HG03280 (cell line): ENCODE results near the gene PAX3.

Experiments
- ATAC-seq: cut with Tn5 transposase; IDR thresholded peaks from one replicate; pipeline ENCODE4 v1.9.1; 2021; ENCODE audit warnings: mild to moderate bottlenecking, moderate library complexity; ENCODE audit not compliant: unreplicated experiment

PAX3 gene

DNA sequence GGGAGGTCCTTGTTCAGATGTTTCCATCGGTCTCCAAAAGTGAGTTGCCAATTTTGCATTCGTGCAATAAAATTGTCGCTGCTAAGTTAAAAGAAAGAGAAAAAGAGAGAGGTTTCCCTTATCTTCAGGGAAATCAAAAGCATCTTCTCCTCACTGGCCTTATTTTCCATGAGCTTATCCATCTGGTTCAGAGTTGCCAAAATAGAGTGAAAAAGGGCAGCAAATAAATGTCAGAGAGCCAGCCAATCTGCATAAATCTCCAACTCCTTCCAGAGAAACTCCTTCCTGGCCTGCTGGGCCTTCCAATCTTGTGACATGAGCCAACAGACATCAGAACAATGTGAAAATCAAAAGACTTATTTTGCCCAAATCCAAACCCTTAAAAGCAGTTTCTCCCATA, 28.4 kb downstream of the PAX3 start:
- no peak for ATAC-seq

DNA sequence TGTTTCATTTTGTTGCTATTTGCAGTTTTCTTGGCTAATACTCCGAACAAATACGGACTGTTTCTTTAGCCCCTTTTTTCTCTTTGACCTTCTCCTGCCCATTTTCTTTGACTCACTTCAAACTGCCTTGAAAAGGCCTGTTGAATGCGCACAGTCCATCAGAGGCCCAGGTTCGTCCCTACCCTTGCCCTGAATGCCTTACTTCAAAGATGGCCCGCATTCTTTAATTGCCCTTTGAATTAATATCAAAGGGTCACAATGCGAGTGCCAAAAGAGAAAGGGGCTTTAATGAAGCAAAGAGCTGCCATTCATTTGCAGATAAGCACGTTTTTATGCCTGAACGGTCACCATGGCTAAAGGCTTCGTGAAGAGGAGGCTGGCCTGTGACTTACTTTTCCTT, 29.7 kb downstream of the PAX3 start:
- no peak for ATAC-seq

DNA sequence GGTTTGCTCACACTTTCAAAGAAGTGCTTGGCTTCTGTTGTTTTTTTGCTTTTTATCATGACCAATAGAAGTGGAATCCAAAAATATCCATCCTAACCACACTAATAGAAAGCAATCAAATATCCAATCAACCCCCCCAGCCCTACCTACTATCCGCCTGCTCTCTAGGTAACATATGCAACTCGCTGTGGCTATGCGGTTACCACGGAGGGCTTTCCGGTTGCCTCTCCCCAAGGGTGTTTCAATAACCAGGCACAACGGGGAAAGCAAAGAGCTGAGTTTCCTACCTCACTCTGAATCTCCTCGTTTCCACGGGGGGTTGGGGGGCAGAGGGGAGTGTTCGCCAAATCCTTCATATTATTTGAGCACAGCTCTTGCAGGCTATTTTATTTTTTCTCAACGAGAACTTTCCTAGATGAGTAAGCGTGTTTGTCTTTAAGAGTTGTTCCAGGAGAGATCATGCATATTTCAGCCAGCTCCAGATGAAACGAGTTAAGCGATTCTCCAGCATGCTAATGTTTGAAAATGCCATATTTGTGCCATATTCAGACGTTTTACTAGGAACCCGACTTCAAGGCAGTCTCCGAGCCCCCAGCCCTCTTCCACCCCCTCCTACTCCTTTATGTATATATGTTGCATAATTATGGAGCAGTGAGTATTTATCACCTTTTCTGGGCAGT, 30.3 kb downstream of the PAX3 start:
- no peak for ATAC-seq

DNA sequence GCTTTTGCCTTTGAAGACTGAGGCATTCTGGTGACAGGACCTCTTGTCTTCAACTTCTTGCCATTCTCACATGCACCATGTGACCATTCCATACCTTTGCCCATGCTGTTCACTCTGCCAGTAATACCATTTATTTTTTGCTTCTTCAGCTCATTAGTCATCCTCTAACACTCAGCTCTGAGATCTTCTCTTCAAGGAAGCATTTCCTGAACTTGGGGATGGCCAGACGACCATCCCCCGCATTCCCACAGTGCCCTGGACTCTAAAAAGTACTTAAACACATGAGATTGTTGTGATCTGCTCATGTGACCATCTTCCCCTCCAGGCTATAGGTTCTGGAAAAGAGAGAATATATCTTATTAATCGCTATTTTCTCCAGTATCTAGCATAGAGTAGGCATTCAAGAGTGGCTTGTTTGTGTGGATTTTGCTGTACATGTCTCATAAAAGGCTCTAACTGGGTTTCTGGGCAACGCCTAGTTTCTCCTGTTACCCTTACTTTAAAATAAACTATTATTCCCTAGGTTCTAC, 33.9 kb downstream of the PAX3 start:
- no peak for ATAC-seq

DNA sequence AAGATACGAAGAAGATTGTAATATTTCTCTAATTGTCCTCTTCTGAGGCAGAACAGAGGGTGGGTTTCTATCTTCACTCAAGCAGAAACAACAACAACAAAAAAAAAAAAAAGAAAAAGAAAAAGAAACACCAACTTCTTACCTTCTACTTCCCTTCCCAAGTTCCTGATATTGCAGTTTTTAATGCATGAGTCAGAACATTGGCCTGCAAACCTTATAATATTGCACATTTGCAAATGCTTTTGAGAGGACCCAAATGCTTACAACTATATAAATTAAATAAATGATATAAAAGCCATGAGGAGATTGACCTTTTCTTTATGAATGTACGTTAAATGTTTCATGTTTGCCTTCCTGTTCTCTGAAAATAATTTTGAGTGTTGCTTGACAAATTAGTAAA, 37.3 kb downstream of the PAX3 start:
- ATAC-seq, result no peak

DNA sequence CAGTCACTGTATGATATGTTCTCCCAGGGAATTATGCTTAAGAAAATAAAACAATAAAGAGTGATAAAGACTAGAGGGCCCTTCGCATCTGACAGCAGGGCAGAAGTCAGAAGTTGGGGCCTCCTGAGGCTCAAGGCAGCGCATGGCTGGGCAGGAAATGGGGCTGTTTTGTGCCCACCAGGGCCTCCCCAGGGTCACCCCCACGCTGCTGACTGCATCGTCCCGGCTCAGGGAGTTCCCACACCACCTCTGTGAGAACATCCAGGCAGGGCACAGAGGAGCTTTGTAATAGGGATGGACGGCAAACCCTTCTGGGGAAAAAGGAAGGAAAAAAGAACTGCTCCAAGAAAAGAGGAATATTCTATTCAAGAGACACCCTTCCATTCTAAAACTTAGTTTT, 41.2 kb downstream of the PAX3 start:
- no peak for ATAC-seq

DNA sequence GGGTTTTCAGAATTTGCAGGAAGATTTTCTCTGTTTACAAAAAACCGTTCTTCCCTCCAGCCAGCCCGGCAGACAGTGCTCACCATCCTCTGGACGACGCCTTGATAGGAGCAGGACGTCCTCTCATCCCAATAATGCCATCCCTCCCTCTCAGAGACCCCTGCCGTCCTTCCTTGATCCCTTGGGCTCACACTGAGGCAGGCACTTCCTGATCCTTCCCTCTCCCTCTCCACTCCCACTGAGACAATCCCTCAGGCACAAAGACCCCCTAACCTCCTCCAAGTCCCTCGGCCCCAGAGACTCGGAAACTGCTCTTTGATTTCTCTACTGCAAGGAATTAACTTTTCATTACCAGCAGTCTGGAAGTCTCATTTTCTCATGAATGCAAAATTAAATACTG, 42.5 kb downstream of the PAX3 start:
- ATAC-seq, result no peak

DNA sequence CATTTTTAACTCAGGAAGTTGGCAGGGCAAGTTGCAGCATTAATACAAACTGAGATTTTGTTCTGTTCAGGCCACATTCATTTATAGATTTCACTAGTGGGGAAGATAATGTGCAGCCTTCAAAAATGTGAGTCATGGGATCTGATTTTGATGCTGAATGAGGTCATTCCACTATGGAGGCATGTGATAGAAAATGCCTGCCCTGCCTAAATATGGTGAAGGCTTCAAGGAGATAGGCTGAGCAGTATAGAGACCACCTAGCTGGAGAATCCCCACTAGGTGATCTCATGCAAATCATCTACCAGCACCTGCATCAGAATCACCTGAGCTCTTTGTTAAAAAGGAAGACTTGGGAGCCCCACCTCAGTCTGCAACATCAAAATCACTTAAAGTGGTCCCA, 43.7 kb downstream of the PAX3 start:
- ATAC-seq, result no peak

DNA sequence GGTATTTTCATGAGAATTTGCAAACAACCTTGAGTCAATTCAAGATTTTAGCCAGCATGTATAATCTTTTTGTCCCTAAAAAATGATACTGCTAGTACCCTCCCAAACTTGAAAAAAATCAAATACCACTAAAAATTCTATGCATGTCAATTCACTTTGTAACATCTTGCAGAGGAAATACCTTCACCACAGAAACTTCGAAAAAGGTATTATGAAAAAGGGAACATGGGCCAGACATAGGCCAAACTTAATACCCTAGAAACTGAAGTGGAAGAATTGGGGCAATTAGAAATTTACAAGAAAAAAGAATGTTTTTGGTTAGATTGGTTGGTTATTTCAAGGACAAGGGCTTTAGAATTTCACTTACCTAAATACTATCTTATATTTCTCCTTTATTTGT, 48.5 kb downstream of the PAX3 start:
- no peak for ATAC-seq

DNA sequence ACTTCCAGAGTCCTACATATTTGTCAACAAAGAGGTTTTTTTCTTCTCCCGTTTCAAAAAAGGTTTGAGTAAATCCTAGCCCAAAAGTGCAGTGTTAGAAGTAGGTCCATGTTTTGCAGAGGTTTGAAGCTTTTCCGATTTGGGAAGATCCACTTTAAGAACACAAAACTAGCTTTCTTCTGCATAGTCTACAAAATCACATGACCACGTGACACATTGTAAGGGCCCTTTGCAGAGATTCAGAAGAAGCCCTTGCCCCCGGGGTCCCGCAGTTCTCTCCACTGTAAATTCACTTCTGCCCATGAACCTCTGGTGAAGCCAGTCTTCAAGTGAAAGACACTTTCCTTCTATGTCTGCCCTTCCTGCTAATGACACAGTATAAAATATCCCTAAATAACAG, 49.4 kb downstream of the PAX3 start:
- no peak for ATAC-seq

DNA sequence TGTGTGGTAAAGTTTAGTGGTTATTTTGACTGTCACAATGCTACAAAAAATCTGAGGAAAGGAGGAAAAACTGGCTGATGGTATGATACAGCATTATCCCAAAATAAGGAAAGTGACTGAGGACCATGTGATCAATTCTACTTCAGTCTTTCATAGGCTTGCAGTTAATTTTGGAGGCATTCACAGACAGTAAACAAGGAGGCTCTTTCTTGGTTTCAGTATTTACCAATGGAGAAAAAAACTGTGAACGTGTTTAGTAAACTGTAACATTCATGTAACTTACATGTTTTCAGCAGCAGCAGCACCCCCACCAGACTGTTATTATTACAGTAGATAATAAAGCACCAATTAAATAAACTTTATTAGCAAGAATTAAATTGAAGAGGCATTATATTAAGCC, 50.0 kb downstream of the PAX3 start:
- no peak for ATAC-seq

DNA sequence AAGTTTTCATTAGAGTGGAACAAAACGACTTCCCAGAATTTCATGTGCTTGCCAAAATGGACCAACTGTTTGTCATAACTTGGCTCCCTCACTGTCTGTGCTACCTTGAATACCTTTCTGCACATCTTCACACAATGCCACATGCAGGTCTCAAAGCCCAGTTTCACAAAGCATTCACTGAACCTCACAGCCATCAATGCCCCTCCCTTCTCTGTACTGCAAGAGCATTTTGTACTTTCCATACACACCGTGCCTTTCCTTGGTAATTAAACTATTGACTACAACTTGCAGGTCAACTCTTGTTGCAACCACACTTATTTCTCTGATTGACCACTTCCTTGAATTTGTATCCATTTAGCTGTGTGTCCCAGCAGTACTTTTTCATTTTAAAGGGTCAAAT, 50.5 kb downstream of the PAX3 start:
- ATAC-seq, result no peak

DNA sequence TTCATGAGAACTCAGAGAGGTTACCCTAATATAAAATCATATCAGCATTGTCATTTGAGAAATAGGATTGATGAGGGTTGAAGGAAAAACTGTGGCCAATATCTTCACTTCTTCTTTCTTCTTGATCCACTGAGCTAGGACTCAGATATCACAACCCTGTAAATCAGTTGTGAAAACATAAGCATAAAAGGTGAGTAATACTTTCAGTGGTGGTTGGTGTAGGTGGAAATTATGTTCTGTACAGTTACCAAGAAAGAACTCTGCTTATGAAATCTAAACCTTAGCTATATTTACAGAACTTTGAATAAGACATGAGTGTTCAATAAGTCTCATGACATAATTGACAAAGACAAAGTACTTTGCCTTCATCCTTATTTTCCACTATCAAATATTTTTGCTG, 56.3 kb downstream of the PAX3 start:
- ATAC-seq, result no peak

DNA sequence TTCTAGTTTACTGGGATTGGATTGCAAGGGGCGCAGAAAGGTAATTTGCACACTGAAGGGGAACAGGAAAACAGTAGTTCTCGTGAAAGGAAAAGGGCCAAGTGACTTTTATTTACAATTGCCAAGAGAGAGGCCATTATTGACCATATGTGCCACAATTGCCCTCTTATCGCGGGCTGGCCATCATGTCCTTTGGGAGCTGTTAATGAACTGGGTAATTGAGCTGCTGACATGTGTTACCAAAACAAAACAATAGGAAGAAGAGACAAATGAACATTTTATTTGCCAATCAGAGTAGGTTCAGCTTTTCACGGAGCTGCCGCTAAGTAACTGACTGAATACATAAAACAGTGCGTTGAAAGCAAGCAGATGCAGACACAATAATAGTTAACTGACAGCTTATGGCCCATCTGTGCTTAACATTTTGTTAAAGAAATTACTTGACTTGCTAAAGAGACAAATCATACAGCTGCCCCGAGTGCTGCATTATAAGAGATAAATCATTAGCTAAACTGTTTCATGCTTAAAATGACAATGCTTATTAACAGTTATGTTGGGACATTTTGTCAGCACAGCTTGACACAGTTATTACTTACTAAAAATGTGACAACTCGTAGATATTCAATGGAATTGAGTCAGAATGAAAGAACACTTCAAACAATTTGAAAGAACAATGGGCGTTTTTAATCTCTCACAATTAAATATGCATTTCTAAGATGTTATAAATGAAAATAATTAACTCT, 57.5 kb downstream of the PAX3 start:
- ATAC-seq, result no peak

DNA sequence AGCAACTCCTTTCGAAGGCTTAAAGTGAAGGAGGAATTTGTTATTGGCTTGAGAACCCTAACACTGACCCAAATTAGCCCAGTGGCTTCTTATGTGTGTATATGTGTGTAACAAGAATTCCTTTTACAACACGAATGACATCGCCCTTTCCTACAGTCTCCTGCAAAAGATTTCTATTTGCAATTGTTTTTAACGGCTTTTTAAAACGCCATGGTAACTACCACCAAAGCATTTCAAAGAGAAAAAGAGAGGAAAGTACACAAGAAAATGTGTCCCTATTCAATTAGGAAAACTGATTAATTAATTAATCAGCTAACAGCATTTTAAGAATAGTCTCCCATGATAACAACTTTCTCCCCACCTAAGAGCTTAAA, 58.1 kb downstream of the PAX3 start:
- no peak for ATAC-seq

DNA sequence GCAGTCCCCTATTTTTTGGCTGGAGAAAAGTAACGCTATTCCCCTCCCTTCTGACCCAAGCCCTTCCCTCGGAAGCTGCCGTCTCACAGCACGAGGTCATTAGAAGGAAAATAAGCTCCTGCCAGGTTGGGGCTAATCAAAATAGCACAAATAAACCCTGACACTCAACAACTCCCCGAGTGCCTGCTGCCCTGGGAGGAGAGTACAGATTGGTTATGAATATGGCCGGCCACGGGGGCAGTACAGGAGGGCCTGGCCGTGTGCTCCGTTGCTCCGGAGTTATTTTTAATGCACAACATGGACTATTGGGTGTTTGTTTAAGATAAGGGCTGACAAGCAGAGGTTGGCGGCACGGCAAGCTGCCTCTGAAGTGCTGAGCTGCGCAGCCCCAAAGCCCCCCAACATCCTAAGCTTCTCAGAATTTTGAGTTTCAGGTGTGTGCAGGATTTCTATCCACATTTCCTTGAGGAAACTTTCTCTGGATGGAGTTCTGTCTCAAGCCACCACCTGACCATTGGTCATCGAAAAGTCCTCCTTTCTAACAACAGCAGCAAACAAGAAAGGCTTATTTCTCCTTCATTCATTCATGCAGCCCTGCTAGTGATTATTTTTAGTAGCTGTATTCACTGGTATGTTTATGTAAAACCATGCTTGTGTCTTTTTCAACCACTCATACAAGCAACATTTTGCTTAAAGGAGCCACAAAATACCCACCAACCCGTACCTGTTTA, 58.7 kb downstream of the PAX3 start:
- no peak for ATAC-seq

DNA sequence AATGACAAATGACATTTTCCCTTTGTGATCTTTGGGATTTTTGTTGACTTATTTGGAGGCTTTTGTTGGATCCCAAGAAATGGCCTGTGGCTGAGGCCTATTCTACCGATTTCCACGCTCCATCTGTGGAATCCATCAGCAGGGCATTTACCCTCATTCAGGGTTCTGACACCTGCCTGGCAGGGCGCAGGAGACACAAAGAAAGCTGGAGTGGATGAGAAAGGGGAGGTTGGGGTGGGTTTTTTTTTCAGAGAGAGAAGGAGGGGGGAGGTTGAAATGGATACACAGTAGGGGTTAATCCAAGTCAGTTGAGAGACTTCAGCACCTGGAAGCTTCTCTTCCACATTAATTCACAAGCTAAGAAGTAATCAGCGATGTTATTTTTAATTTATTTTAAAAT, 59.7 kb downstream of the PAX3 start:
- no peak for ATAC-seq

DNA sequence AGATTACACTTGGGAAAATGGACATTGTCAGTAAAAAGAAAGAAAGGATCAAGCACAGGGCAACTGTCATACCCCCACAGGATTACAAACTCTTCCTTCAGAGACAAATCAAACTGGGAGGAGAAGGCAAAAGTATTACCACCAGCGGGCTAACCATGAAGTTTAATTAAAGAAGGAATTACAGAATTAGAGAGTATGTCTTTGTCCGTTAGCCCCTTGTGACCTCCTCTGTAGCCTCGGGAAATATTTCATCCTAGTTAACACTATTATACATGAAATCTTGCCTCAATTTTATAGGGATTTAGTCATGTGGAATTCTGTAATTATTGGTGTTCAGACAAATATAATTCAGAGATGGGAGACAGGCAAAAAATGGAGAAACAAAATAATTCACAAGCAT, 60.7 kb downstream of the PAX3 start:
- no peak for ATAC-seq

DNA sequence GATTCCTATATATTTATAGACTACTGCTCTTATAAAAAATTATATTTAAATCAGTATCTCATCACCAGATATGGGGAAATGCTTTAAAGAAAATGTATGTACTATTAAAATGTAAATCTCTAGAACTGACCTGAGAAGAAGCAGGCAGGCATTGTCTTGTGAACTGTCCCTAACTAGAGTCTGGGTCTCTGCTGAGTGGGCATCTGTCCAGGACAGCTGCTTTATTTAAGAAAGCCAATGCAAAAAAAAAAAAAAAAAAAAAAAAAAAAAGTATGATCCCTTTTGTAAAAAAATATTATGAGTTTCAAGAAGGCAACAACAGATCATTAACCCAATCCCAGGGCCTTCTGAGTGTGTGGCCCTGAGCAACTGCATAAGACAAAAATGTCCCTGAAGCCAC, 66.0 kb downstream of the PAX3 start:
- ATAC-seq, result no peak

DNA sequence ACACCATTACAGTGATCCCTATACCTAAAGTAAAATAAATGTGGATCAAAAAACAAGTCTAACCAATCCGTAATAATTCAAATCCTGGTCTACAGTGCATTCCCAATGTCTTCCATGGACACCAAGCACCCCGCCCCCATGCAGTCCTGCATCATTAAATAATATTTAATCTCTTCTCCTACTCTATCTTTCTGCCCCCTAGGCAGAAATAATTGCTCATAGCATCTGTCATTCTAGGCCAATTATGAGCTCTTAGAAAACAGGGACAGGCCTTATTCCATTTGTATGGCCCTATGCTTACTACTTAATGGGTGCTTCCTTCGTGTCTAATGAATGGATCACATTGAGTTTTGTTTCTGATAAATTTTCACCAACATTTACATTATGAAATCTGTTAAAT, 66.4 kb downstream of the PAX3 start:
- no peak for ATAC-seq

DNA sequence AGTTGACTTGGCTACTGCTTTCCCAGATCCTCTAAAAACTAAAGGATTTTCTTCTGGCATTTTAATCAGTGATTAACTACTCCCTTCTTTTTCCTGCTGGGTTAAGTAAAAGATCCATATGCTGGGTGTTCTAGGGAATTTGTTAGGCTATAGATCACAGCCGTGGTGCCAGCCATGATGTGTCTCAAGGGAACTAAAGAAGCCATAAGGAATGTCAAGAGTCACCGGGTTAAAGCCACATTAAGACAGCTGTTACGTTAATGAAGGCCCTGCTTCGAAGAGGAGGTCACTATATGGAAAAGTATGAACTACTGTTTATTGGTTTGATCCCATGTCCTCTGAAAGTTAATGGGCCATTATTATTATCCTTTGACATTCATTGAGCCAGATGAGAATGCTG, 70.7 kb downstream of the PAX3 start:
- no peak for ATAC-seq

DNA sequence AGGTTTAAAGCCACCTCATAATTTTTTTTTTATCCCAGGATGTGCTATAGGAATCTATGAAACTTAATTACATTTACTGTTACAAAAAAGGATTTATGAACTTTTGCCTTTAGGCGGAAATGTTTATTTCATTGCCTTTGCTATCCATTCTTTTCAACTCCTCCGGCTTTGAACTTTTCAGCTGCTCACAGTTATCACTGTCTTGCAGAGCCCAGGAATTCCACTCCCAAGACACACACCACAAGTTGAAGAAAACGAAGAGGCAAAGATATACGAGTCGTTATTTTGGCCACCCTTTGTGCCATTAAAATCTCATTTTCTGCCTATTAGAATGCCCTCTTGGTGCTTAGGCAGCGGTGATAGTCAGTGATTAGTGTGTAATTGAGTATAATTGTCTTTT, 80.0 kb downstream of the PAX3 start:
- no peak for ATAC-seq
